Naive thymus-derived CD4-positive, alpha-beta T cell (primary cell): ENCODE data around the gene POLR2M. TPM values are rescaled to one million over a fixed set of nuclear protein-coding genes. Genes with fewer than 3 reads are reported as not detected.

Experiments used
- ATAC-seq: fragments of 150-1000 bp; cut with Tn5 transposase; 2 replicates; pipeline ENCODE4 v1.10.0; 2021; ENCODE audit warnings: mild to moderate bottlenecking, moderate library complexity
- CTCF ChIA-PET: fragments of 350-600 bp; sonication (Branson Sonifier 250); formaldehyde crosslinking; loops from one replicate; lab custom pipeline; 2021; ENCODE audit warnings: antibody characterized with exemption; lab: Charles Lee
- POLR2A ChIA-PET: fragments of 350-600 bp; sonication (Branson Sonifier 250); formaldehyde crosslinking; loops from one replicate; lab custom pipeline; 2021; ENCODE audit warnings: antibody characterized with exemption, inconsistent platforms; lab: Charles Lee
- DNase-seq, 9 donors: peaks; one replicate each; pipeline versions ENCODE4 v3.0.0 to v3.0.0-alpha.2; 2020 to 2022; ENCODE audit warnings: mixed read lengths in 1 of 9
- H3K27ac ChIP-seq: one replicate; pipeline ENCODE4 v1.7.0; 2013; ENCODE audit warnings: mild to moderate bottlenecking, low read depth, low read length, moderate library complexity
- H3K27me3 ChIP-seq, 2 donors: one replicate each; pipeline ENCODE4 v1.7.0; 2013; ENCODE audit warnings: low read length in 2 of 2, mild to moderate bottlenecking in 2 of 2, moderate library complexity in 2 of 2; ENCODE audit not compliant: control insufficient read depth in 2 of 2, insufficient read depth in 2 of 2
- H3K36me3 ChIP-seq, 3 experiments: 1 replicate in 2 of 3; 2 replicates in 1 of 3; pipeline ENCODE4 v1.7.0; 2013; ENCODE audit warnings: low read length in 3 of 3, mild to moderate bottlenecking in 3 of 3, moderate library complexity in 1 of 3; ENCODE audit not compliant: insufficient read depth in 3 of 3, control insufficient read depth in 2 of 3
- H3K4me1 ChIP-seq, 2 donors: one replicate each; pipeline ENCODE4 v1.7.0; 2013; ENCODE audit warnings: low read length in 2 of 2, mild to moderate bottlenecking in 2 of 2, moderate library complexity in 1 of 2; ENCODE audit not compliant: control insufficient read depth in 2 of 2, insufficient read depth in 2 of 2
- H3K4me3 ChIP-seq: 2 replicates; pipeline ENCODE4 v1.7.0; 2013; ENCODE audit warnings: mild to moderate bottlenecking, low read length
- H3K9me3 ChIP-seq, 3 experiments: 1 replicate in 2 of 3; 2 replicates in 1 of 3; pipeline ENCODE4 v1.7.0; 2013; ENCODE audit warnings: low read length in 3 of 3; ENCODE audit not compliant: control insufficient read depth in 2 of 3
- H3K27ac Mint-ChIP-seq, 9 donors: one replicate each; pipeline ENCODE4 v1.8.0; 2020 to 2022; ENCODE audit warnings: mixed read lengths in 9 of 9, mild to moderate bottlenecking in 8 of 9, moderate library complexity in 5 of 9, inconsistent platforms in 2 of 9
- H3K27me3 Mint-ChIP-seq, 5 donors: one replicate each; pipeline ENCODE4 v1.8.0; 2021 to 2022; ENCODE audit warnings: mixed read lengths in 5 of 5, mild to moderate bottlenecking in 1 of 5
- H3K36me3 Mint-ChIP-seq, 5 donors: one replicate each; pipeline ENCODE4 v1.8.0; 2020 to 2022; ENCODE audit warnings: mixed read lengths in 5 of 5, mild to moderate bottlenecking in 3 of 5, inconsistent platforms in 1 of 5
- H3K4me1 Mint-ChIP-seq, 7 donors: one replicate each; pipeline ENCODE4 v1.8.0; 2020 to 2022; ENCODE audit warnings: mixed read lengths in 7 of 7, mild to moderate bottlenecking in 3 of 7, inconsistent platforms in 1 of 7
- H3K4me3 Mint-ChIP-seq, 10 donors: one replicate each; pipeline ENCODE4 v1.8.0; 2020 to 2022; ENCODE audit warnings: mild to moderate bottlenecking in 10 of 10, mixed read lengths in 10 of 10, moderate library complexity in 6 of 10, inconsistent platforms in 2 of 10
- H3K9me3 Mint-ChIP-seq, 11 donors: one replicate each; pipeline ENCODE4 v1.8.0; 2020 to 2022; ENCODE audit warnings: mixed read lengths in 11 of 11, mild to moderate bottlenecking in 4 of 11, inconsistent platforms in 1 of 11, moderate library complexity in 1 of 11
- intact Hi-C, 2 donors: fragments of 100-400 bp; cut with micrococcal nuclease; formaldehyde crosslinking; loops; one replicate each; pipeline ENCODE4 v1.15.1; 2023
- polyA plus RNA-seq, 2 donors: library from polyadenylated mRNA; unstranded; fragments of 300-500 nt; fragmentation: Illumina TruSeq; gene quantifications; one replicate each; pipeline ENCODE4 v1.2.3, GENCODE V29; 2021
- total RNA-seq, 6 experiments: library from RNA in 5 of 6; stranded (reverse) in 5 of 6; gene quantifications; 1 replicate in 5 of 6; 2 replicates in 1 of 6; pipeline ENCODE4 v1.2.3 and lab custom pipeline; 2021 to 2026

The POLR2M gene
- total and polyA plus RNA-seq, 7 experiments from 2014 or later, result 60.4 to 105 (median 74.9) TPM

GRCh38 chr15:57761562-57761961 is 55.0 kb downstream of the POLR2M start:
- no peak for DNase-seq
- Histone ChIP-seq H3K27ac (no peak overlapping the region), H3K4me3 (no peak overlapping the region), H3K36me3 (no peaks in the 10 kb centered on the region), H3K9me3 (no peaks in the 10 kb centered on the region), H3K27me3 (no peaks in the 10 kb centered on the region), H3K4me1 (no peaks in the 10 kb centered on the region)
- intact Hi-C loops, result no loop called here
- Mint-ChIP-seq H3K27me3 (peaks cover 0 to 45% (median 0%) of the 10 kb centered on the region in 5 donors), H3K36me3 (peaks cover 0 to 3% (median 0%) of the 10 kb centered on the region in 5 donors), H3K4me1 (peaks cover 0 to 4% (median 0%) of the 10 kb centered on the region in 7 donors), H3K9me3 (no peaks in the 10 kb centered on the region), H3K4me3 (no peak overlapping the region), H3K27ac (no peak overlapping the region)
- ChIA-PET POLR2A (no interaction called here), CTCF (no interaction called here)
- ATAC-seq, result no peak

GRCh38 chr15:57762302-57762701 is 55.8 kb downstream of the POLR2M start:
- Histone ChIP-seq H3K27me3 (no peaks in the 10 kb centered on the region), H3K27ac (no peak overlapping the region), H3K4me3 (no peak overlapping the region), H3K4me1 (no peaks in the 10 kb centered on the region), H3K9me3 (no peaks in the 10 kb centered on the region), H3K36me3 (no peaks in the 10 kb centered on the region)
- intact Hi-C loops, result no loop called here
- peaks cover 1 to 7% (median 3%) of the 10 kb centered on the region in 7 donors for H3K4me1 Mint-ChIP-seq
- DNase-seq (no peak), ATAC-seq (no peak)
- POLR2A ChIA-PET, result no interaction called here
- H3K9me3 Mint-ChIP-seq, result no peaks in the 10 kb centered on the region
- H3K27ac Mint-ChIP-seq, result no peak overlapping the region
- no peak overlapping the region for H3K4me3 Mint-ChIP-seq
- peaks cover 0 to 3% (median 0%) of the 10 kb centered on the region in 5 donors for H3K36me3 Mint-ChIP-seq
- CTCF ChIA-PET, result no interaction called here
- H3K27me3 Mint-ChIP-seq, result peaks cover 0 to 45% (median 0%) of the 10 kb centered on the region in 5 donors

- Mint-ChIP-seq H3K36me3 (peaks cover 0 to 3% (median 0%) of the 10 kb centered on the region in 5 donors), H3K27me3 (peaks cover 0 to 40% (median 0%) of the 10 kb centered on the region in 5 donors), H3K9me3 (no peaks in the 10 kb centered on the region), H3K27ac (peak overlapping the region in 1 of 9 donors; percentile 15), H3K4me3 (no peak overlapping the region), H3K4me1 (peaks cover 4 to 18% (median 8%) of the 10 kb centered on the region in 7 donors)
- intact Hi-C loops, result no loop called here
- Histone ChIP-seq H3K27ac (no peak overlapping the region), H3K4me3 (no peak overlapping the region), H3K4me1 (no peaks in the 10 kb centered on the region), H3K36me3 (no peaks in the 10 kb centered on the region), H3K9me3 (no peaks in the 10 kb centered on the region), H3K27me3 (no peaks in the 10 kb centered on the region)
- DNase-seq (no peak), ATAC-seq (no peak)
- ChIA-PET POLR2A (no interaction called here), CTCF (no interaction called here)
Measured at GRCh38 chr15:57763176-57763964, 56.9 kb downstream of the POLR2M start.

Other genes starting within 250 kb of the POLR2M start
- 1 to 10 TPM in 4 of 5 experiments, not detected in 1; 1.1 to 2.2 (median 1.7) TPM for gene MYZAP, start 114.8 kb upstream of the POLR2M start, total RNA-seq
- gene MYZAP, start 114.8 kb upstream of the POLR2M start, polyA plus RNA-seq, result 1 to 10 TPM; 4.2 to 9.7 TPM